Body of pancreas (tissue), 4 donors: Measurements from ENCODE around the gene EMP2.

ENCODE experiments used
- CTCF ChIP-seq, 7 experiments: fragments of 450-650 bp in 4 of 7; fragments of 200-600 bp in 3 of 7; sonication (generic) in 3 of 7; IDR thresholded peaks; one replicate each; pipeline ENCODE4 v1.5.1; 2016 to 2019; ENCODE audit warnings: antibody characterized with exemption in 7 of 7
- POLR2A ChIP-seq, 3 donors: fragments of 450-650 bp; IDR thresholded peaks; one replicate each; pipeline ENCODE4 v1.6.1; 2016; ENCODE audit warnings: antibody characterized with exemption in 3 of 3, mild to moderate bottlenecking in 2 of 3

- no peak for TF ChIP-seq CTCF (IDR thresholded peaks at IDR 0.05)
- TF ChIP-seq POLR2A (IDR thresholded peaks at IDR 0.05): no peak
Measured at GRCh38 chr16:10480151-10480550, 100.2 kb downstream of the EMP2 start.
